Astrocyte (in vitro differentiated cells and primary cell): ENCODE data around the gene UGT1A7. TPM values are rescaled to one million over a fixed set of nuclear protein-coding genes. Genes with fewer than 3 reads are reported as not detected.

Experiments
- DNase-seq: peaks from one replicate; pipeline ENCODE4 v3.0.0-alpha.2; 2010; ENCODE audit warnings: low read depth
- FAIRE-seq: peaks from 2 replicates; lab custom pipeline; 2011; peaks lifted over from hg19 to GRCh38; lab: Jason Lieb, UNC
- H2AFZ ChIP-seq: 2 replicates; pipeline ENCODE4 v1.6.0; 2012; ENCODE audit warnings: low read depth, low read length, inconsistent platforms
- H3K27ac ChIP-seq: 2 replicates; pipeline ENCODE4 v1.5.1; 2011; ENCODE audit warnings: low read depth, low read length, inconsistent platforms
- H3K27me3 ChIP-seq: 2 replicates; pipeline ENCODE4 v1.6.0; 2011; ENCODE audit warnings: low read length, inconsistent platforms; ENCODE audit not compliant: insufficient read depth
- H3K36me3 ChIP-seq: 2 replicates; pipeline ENCODE4 v1.5.1; 2011; ENCODE audit warnings: low read length, inconsistent platforms; ENCODE audit not compliant: insufficient read depth
- H3K4me1 ChIP-seq: 2 replicates; pipeline ENCODE4 v1.5.1; 2011; ENCODE audit warnings: low read length, inconsistent platforms; ENCODE audit not compliant: insufficient read depth
- H3K4me2 ChIP-seq: 2 replicates; pipeline ENCODE4 v1.6.0; 2012; ENCODE audit warnings: low read length, inconsistent platforms
- H3K4me3 ChIP-seq: 2 replicates; pipeline ENCODE4 v1.5.1; 2011; ENCODE audit warnings: low read depth, mild to moderate bottlenecking, low read length, inconsistent platforms; ENCODE audit not compliant: insufficient read depth
- H3K79me2 ChIP-seq: 2 replicates; pipeline ENCODE4 v1.6.0; 2012; ENCODE audit warnings: mild to moderate bottlenecking, low read length, inconsistent platforms; ENCODE audit not compliant: insufficient read depth
- H3K9ac ChIP-seq: 2 replicates; pipeline ENCODE4 v1.6.0; 2012; ENCODE audit warnings: mild to moderate bottlenecking, low read length, inconsistent platforms
- H3K9me3 ChIP-seq: 2 replicates; pipeline ENCODE4 v1.5.1; 2012; ENCODE audit warnings: low read depth, mild to moderate bottlenecking, low read length, inconsistent platforms; ENCODE audit not compliant: insufficient read depth
- H4K20me1 ChIP-seq: 2 replicates; pipeline ENCODE4 v1.6.0; 2012; ENCODE audit warnings: low read length, inconsistent platforms; ENCODE audit not compliant: insufficient read depth
- H3K27ac Mint-ChIP-seq: one replicate; pipeline ENCODE4 v1.8.0; 2021; ENCODE audit warnings: mild to moderate bottlenecking, mixed read lengths; ENCODE audit not compliant: unreplicated experiment
- H3K27me3 Mint-ChIP-seq: one replicate; pipeline ENCODE4 v1.8.0; 2021; ENCODE audit warnings: low read depth, mixed read lengths; ENCODE audit not compliant: unreplicated experiment
- H3K36me3 Mint-ChIP-seq: one replicate; pipeline ENCODE4 v1.8.0; 2021; ENCODE audit warnings: low read depth, mixed read lengths; ENCODE audit not compliant: unreplicated experiment
- H3K4me1 Mint-ChIP-seq: one replicate; pipeline ENCODE4 v1.8.0; 2021; ENCODE audit warnings: low read depth, mixed read lengths; ENCODE audit not compliant: unreplicated experiment
- H3K4me3 Mint-ChIP-seq: one replicate; pipeline ENCODE4 v1.8.0; 2021; ENCODE audit warnings: mild to moderate bottlenecking, moderate library complexity, mixed read lengths; ENCODE audit not compliant: unreplicated experiment
- H3K9me3 Mint-ChIP-seq: one replicate; pipeline ENCODE4 v1.8.0; 2021; ENCODE audit warnings: mild to moderate bottlenecking, mixed read lengths; ENCODE audit not compliant: unreplicated experiment
- CTCF ChIP-seq: IDR thresholded peaks from 2 replicates; pipeline ENCODE4 v1.5.1; 2011; ENCODE audit warnings: low read depth, mild to moderate bottlenecking, inconsistent platforms, low read length, moderate library complexity; ENCODE audit not compliant: insufficient read depth
- EZH2 ChIP-seq: IDR thresholded peaks from 2 replicates; pipeline ENCODE4 v1.6.1; 2012; ENCODE audit warnings: mild to moderate bottlenecking, low read length, inconsistent platforms; ENCODE audit not compliant: insufficient read depth
- total RNA-seq: library from RNA; stranded (reverse); gene quantifications from 2 replicates; pipeline ENCODE4 v1.2.1, GENCODE V29; 2021

Gene UGT1A7
- total RNA-seq, 1 donor from 2014 or later, result not detected

GRCh38 chr2:233807966-233808935 lies 126.5 kb downstream of the UGT1A7 start:
- no peak overlapping the region for H3K4me3 ChIP-seq
- Mint-ChIP-seq H3K4me3 (no peak overlapping the region), H3K9me3 (no peaks in the 10 kb centered on the region), H3K4me1 (no peaks in the 10 kb centered on the region), H3K27me3 (peaks cover 46% of the 10 kb centered on the region), H3K27ac (no peak overlapping the region), H3K36me3 (no peaks in the 10 kb centered on the region)
- H3K27me3 ChIP-seq, result peaks cover 8% of the 10 kb centered on the region
- H3K36me3 ChIP-seq, result no peaks in the 10 kb centered on the region
- TF ChIP-seq EZH2 (no peak), CTCF (no peak)
- H3K27ac ChIP-seq, result no peak overlapping the region
- FAIRE-seq, result no peak
- DNase-seq, result no peak
- H3K9me3 ChIP-seq, result no peaks in the 10 kb centered on the region
- H3K9ac ChIP-seq, result no peak overlapping the region
- H3K4me2 ChIP-seq, result no peak overlapping the region
- H3K4me1 ChIP-seq, result no peaks in the 10 kb centered on the region
- H2AFZ ChIP-seq, result no peak overlapping the region
- H4K20me1 ChIP-seq, result no peaks in the 10 kb centered on the region
- no peaks in the 10 kb centered on the region for H3K79me2 ChIP-seq

GRCh38 chr2:233810385-233810784 lies 128.7 kb downstream of the UGT1A7 start:
- no peak for TF ChIP-seq CTCF
- no peak for TF ChIP-seq EZH2
- Histone ChIP-seq H3K9me3 (no peaks in the 10 kb centered on the region), H2AFZ (no peak overlapping the region), H3K4me2 (no peak overlapping the region), H3K27ac (no peak overlapping the region), H3K9ac (no peak overlapping the region), H4K20me1 (no peaks in the 10 kb centered on the region), H3K27me3 (peaks cover 4% of the 10 kb centered on the region), H3K4me1 (no peaks in the 10 kb centered on the region), H3K4me3 (no peak overlapping the region), H3K79me2 (no peaks in the 10 kb centered on the region), H3K36me3 (no peaks in the 10 kb centered on the region)
- Mint-ChIP-seq H3K36me3 (no peaks in the 10 kb centered on the region), H3K9me3 (no peaks in the 10 kb centered on the region), H3K4me3 (no peak overlapping the region), H3K27me3 (peaks cover 30% of the 10 kb centered on the region), H3K27ac (no peak overlapping the region), H3K4me1 (no peaks in the 10 kb centered on the region)
- DNase-seq (no peak), FAIRE-seq (no peak)

DNA sequence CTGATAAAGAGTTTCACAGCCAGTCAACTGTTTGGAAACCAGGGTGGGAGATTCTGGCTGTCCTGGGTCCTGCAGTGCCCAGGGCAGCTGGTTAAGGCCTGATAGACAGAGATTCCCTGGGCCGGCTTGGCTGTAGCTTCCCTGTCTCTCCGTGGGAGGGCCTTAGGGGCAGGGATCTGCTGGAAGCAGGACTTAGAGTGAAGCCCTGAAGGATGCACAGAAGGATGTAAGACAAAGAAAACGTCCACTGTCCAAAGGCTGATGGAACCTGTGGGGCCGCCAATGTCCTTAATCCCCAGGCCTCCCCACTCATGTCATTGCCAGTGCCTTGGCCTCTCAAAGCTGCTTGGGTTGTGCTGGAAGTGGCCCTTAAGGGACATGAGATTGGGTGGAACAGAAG lies 129.4 kb downstream of the UGT1A7 start:
- Mint-ChIP-seq H3K9me3 (no peaks in the 10 kb centered on the region), H3K27me3 (peaks cover 28% of the 10 kb centered on the region), H3K27ac (no peak overlapping the region), H3K4me1 (no peaks in the 10 kb centered on the region), H3K4me3 (no peak overlapping the region), H3K36me3 (no peaks in the 10 kb centered on the region)
- no peak overlapping the region for H3K4me3 ChIP-seq
- DNase-seq (no peak), FAIRE-seq (no peak)
- H2AFZ ChIP-seq, result no peak overlapping the region
- no peaks in the 10 kb centered on the region for H3K36me3 ChIP-seq
- peaks cover 4% of the 10 kb centered on the region for H3K27me3 ChIP-seq
- no peaks in the 10 kb centered on the region for H3K4me1 ChIP-seq
- TF ChIP-seq CTCF (no peak), EZH2 (no peak)
- no peak overlapping the region for H3K4me2 ChIP-seq
- H3K9me3 ChIP-seq, result no peaks in the 10 kb centered on the region
- no peak overlapping the region for H3K27ac ChIP-seq
- H3K9ac ChIP-seq, result no peak overlapping the region
- no peaks in the 10 kb centered on the region for H3K79me2 ChIP-seq
- H4K20me1 ChIP-seq, result no peaks in the 10 kb centered on the region
